ENCODE results near the gene AQP2.

AQP2 gene

DNA sequence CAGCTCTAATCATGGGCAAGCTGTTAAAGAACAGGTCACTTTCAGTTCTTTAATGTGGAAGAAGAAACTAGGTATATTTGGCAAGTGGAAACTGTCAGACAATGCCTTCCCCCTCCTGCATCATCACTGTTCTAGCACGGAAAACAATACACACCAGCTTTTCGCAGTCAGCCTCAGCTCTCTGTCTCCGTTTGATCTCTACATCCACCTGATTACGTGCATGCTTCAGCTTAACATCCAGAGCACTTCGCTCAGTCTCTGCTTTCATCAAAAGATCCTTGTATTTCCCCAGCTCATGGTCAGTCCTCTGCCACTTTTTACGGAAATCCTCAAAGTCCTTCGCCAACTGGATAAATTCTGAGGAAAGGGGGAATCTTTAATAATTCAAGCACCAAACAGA is 55.7 kb downstream of the AQP2 start:
- peaks cover 3% of the 10 kb centered on the region for H3K36me3 Mint-ChIP-seq
- H3K9me3 Mint-ChIP-seq, result no peaks in the 10 kb centered on the region
- no peaks in the 10 kb centered on the region for H3K27me3 Mint-ChIP-seq
- peaks cover 3% of the 10 kb centered on the region for H3K4me1 Mint-ChIP-seq
- no peak overlapping the region for H3K4me3 Mint-ChIP-seq
- no peak overlapping the region for H3K27ac Mint-ChIP-seq

DNA sequence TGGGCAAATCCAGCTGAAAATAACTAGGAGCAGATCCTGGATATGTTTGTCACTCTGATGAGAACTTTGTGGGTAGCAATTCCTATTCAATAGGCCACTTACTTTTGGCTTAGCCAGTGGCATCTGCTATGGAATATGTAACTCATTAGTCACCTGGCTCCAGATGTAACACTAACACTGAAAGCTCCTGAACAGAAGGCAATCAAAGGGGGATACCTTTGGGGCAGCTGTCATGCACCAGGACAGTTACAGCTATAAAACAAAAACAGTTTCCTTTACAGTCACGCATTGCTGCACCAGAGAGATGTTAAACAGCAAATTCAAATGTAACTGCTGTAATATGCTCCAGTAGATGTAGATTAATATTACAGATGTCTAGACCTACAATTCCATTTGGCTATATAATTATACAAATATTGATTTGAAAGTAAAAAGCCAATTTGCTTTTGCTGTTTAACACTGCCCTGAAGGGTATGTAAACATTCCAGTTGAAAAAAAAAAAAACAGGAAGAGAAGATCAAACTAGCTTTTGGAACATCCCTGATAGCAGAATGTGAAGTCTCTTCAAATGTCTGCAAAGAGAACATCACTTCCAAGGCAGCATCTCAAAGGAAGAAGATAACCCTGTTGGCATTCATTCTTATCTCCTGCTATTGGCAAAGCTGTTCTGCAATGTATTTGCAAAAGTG is 56.4 kb downstream of the AQP2 start:
- H3K27ac Mint-ChIP-seq, result no peak overlapping the region
- H3K27me3 Mint-ChIP-seq, result no peaks in the 10 kb centered on the region
- peaks cover 3% of the 10 kb centered on the region for H3K4me1 Mint-ChIP-seq
- H3K4me3 Mint-ChIP-seq, result no peak overlapping the region
- peaks cover 2% of the 10 kb centered on the region for H3K36me3 Mint-ChIP-seq
- no peaks in the 10 kb centered on the region for H3K9me3 Mint-ChIP-seq
